ENCODE data around the gene GLB1L3. TPM values are rescaled to one million over a fixed set of nuclear protein-coding genes. Genes with fewer than 3 reads are reported as not detected.
A peak's percentile ranks its signal among the peaks of the same experiment; 100 is the strongest.

Gene GLB1L3
- total RNA-seq, 4 donors from 2014 or later: 0.16 TPM; not detected in 3

DNA sequence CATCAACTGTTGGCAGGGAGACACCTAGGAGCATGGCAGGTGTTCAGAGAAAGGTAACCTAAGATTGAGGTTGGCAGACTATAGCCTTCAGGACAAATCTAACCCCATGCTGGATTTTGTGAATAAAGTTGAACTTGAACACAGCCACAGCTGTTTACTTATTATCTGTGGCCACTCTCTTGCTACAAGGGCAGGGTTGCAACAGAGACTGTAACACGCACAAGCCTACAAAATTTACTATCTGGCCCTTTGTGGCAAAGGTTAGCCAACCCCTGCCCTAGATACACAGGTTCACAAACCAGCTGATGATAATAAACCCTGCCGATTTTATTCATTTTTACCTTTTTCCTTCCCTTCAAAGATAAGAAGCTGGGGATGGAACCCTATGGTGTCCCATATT, 25.5 kb upstream of the GLB1L3 start:
- H3K9me3 ChIP-seq: no peaks in the 10 kb centered on the region
- H3K27ac ChIP-seq: no peak overlapping the region
- H3K27me3 ChIP-seq: no peaks in the 10 kb centered on the region
- intact Hi-C loops (cut with DNase I; ENCODE audit: low total_unique reads): no loop called here
- peaks cover 0 to 5% (median 3%) of the 10 kb centered on the region in 4 donors for H3K36me3 ChIP-seq
- DNase-seq: no peak
- 89 to 100% methylated on average over 2 of the region's 2 CpGs for WGBS, 2 donors (ENCODE audit: low coverage in 1 of 2)
- H3K4me3 ChIP-seq: no peak overlapping the region
- peaks cover 6 to 22% (median 19%) of the 10 kb centered on the region in 4 donors for H3K4me1 ChIP-seq
- in situ Hi-C loops (cut with MboI; ENCODE audit: low pct_ligation_motif_present in 1 of 4, low pct_unique_long_range_greater_than_20kb in 1 of 4, low sequenced_read_pairs in 3 of 4): no loop called here
- TF ChIP-seq EP300 (IDR thresholded peaks at IDR 0.05; ENCODE audit: low read depth) (no peak), POLR2A (IDR thresholded peaks at IDR 0.05) (no peak), POLR2AphosphoS5 (IDR thresholded peaks at IDR 0.05) (no peak)
- TF ChIP-seq, protein P1, sequence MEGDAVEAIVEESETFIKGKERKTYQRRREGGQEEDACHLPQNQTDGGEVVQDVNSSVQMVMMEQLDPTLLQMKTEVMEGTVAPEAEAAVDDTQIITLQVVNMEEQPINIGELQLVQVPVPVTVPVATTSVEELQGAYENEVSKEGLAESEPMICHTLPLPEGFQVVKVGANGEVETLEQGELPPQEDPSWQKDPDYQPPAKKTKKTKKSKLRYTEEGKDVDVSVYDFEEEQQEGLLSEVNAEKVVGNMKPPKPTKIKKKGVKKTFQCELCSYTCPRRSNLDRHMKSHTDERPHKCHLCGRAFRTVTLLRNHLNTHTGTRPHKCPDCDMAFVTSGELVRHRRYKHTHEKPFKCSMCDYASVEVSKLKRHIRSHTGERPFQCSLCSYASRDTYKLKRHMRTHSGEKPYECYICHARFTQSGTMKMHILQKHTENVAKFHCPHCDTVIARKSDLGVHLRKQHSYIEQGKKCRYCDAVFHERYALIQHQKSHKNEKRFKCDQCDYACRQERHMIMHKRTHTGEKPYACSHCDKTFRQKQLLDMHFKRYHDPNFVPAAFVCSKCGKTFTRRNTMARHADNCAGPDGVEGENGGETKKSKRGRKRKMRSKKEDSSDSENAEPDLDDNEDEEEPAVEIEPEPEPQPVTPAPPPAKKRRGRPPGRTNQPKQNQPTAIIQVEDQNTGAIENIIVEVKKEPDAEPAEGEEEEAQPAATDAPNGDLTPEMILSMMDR (IDR thresholded peaks at IDR 0.05): no peak

- intact Hi-C loops (cut with DNase I; ENCODE audit: low total_unique reads): no loop called here
- no peak for TF ChIP-seq POLR2AphosphoS5 (IDR thresholded peaks at IDR 0.05)
- TF ChIP-seq, protein P1 (IDR thresholded peaks at IDR 0.05): no peak
- TF ChIP-seq POLR2A (IDR thresholded peaks at IDR 0.05): no peak
- TF ChIP-seq EP300 (IDR thresholded peaks at IDR 0.05; ENCODE audit: low read depth): no peak
- Histone ChIP-seq H3K4me3 (peak overlapping the region; percentile 27 to 100 (median 79)), H3K27me3 (no peaks in the 10 kb centered on the region), H3K27ac (peak overlapping the region; percentile 69 to 82 (median 78)), H3K9me3 (no peaks in the 10 kb centered on the region), H3K36me3 (peaks cover 0 to 5% (median 3%) of the 10 kb centered on the region in 4 donors), H3K4me1 (peaks cover 6 to 22% (median 19%) of the 10 kb centered on the region in 4 donors)
- no peak for DNase-seq
- WGBS, 2 donors (ENCODE audit: low coverage in 1 of 2): 3 to 10% methylated on average over 15 to 27 of the region's 27 CpGs
- in situ Hi-C loops (cut with MboI; ENCODE audit: low pct_ligation_motif_present in 1 of 4, low pct_unique_long_range_greater_than_20kb in 1 of 4, low sequenced_read_pairs in 3 of 4): no loop called here
Observed at GRCh38 chr11:134252346-134253187, 23.6 kb upstream of the GLB1L3 start.

DNA sequence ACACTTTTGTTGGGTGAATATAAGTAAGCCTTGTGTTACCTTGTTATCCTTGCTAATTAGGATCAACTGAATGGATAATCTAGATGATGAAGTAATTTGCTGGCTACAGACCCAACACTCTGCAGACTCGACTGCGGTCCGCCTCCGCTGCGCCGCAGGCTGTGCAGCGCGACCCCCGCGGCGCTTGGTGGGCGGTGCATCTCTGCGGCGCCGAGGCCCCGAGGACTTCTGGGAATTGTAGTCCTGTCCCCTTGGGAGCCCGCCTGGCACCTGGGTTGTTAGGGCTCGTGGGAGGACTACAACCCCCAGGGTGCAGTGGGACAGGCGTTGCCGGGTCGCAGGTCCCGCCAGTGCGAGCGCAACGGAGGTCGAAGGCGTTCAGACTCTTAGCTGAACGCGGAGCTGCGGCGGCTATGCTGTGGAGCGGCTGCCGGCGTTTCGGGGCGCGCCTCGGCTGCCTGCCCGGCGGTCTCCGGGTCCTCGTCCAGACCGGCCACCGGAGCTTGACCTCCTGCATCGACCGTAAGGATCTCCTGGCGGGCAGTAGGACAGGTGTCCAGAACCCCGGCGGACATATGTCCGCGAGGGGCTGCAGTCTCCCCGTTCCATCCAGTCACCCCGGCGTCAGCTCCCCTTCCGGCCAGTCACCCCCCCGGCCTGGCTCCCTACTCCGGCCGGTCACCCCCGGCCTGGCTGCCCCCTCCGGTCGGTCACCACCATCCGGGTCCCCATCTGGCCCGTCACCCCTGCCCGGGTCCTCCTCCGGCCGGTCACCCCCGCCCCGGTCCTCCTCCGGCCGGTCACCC, 22.8 kb upstream of the GLB1L3 start, which contains the start of the genes ACAD8 and THYN1:
ACAD8 (plus strand) TSS at position 381 of the 806 bp plus-strand sequence; CDS start at position 414, 33 bp downstream.
THYN1 (minus strand) TSS at position 165 of the 806 bp plus-strand sequence. CDS start 470 bp downstream, outside the sequence.
- H3K36me3 ChIP-seq: no peaks in the 10 kb centered on the region
- TF ChIP-seq POLR2A (IDR thresholded peaks at IDR 0.05) (peak; percentile 74), POLR2AphosphoS5 (IDR thresholded peaks at IDR 0.05) (peak; percentile 76 to 89 (median 86)), EP300 (IDR thresholded peaks at IDR 0.05; ENCODE audit: low read depth) (no peak)
- TF ChIP-seq, protein P1 (IDR thresholded peaks at IDR 0.05): peak; percentile 30 to 66 (median 48)
- peaks cover 6 to 22% (median 19%) of the 10 kb centered on the region in 4 donors for H3K4me1 ChIP-seq
- intact Hi-C loops (cut with DNase I; ENCODE audit: low total_unique reads) (no loop called here), in situ Hi-C loops (cut with MboI; ENCODE audit: low pct_ligation_motif_present in 1 of 4, low pct_unique_long_range_greater_than_20kb in 1 of 4, low sequenced_read_pairs in 3 of 4) (no loop called here)
- DNase-seq: peak; percentile 97
- peak within 1 kb of the TSS; percentile 66 to 100 (median 79) for H3K4me3 ChIP-seq
- H3K27me3 ChIP-seq: no peaks in the 10 kb centered on the region
- WGBS, 2 donors (ENCODE audit: low coverage in 1 of 2): 0% methylated on average over 63 of the region's 70 CpGs; no CpG with 5 or more reads in 1 of the 2 donors
- peak within 1 kb of the TSS; percentile 75 to 82 (median 82) for H3K27ac ChIP-seq
- no peaks in the 10 kb centered on the region for H3K9me3 ChIP-seq
